Large intestine (tissue), 3 donors: ENCODE data around the gene KLHL29. TPM values are rescaled to one million over a fixed set of nuclear protein-coding genes. Genes with fewer than 3 reads are reported as not detected.

ENCODE experiments used
- DNase-seq, 2 donors: peaks; one replicate each; pipeline versions ENCODE4 v3.0.0 to v3.0.0-alpha.2; 2013
- H3K27ac ChIP-seq: one replicate; pipeline ENCODE4 v1.5.1; 2013; ENCODE audit warnings: low read length
- H3K27me3 ChIP-seq: 2 replicates; pipeline ENCODE4 v1.6.1; 2013; ENCODE audit warnings: low read length; ENCODE audit not compliant: control insufficient read depth, insufficient read depth
- H3K36me3 ChIP-seq: 2 replicates; pipeline ENCODE4 v1.6.1; 2013; ENCODE audit warnings: low read length; ENCODE audit not compliant: control insufficient read depth, insufficient read depth
- H3K4me1 ChIP-seq: one replicate; pipeline ENCODE4 v1.6.1; 2013; ENCODE audit warnings: low read length; ENCODE audit not compliant: control insufficient read depth, insufficient read depth
- H3K4me3 ChIP-seq: one replicate; pipeline ENCODE4 v1.5.1; 2013; ENCODE audit warnings: low read length
- H3K9me3 ChIP-seq: one replicate; pipeline ENCODE4 v1.6.1; 2013; ENCODE audit warnings: mild to moderate bottlenecking, low read depth, low read length, moderate library complexity; ENCODE audit not compliant: control insufficient read depth
- WGBS: methylation state at CpG from one replicate; pipeline ENCODE4 v1.1.5; 2013; ENCODE audit warnings: low lambda C conversion rate; ENCODE audit not compliant: insufficient coverage; 5-methylcytosine and 5-hydroxymethylcytosine counted together
- polyA plus RNA-seq: library from polyadenylated mRNA; unstranded; fragments of 120-200 nt; gene quantifications from one replicate; pipeline ENCODE4 v1.2.1, GENCODE V29; 2013

The KLHL29 gene
- polyA plus RNA-seq, 1 donor = 5.9 TPM

- H3K9me3 ChIP-seq = no peaks in the 10 kb centered on the region
- H3K4me1 ChIP-seq = no peaks in the 10 kb centered on the region
- no peak overlapping the region for H3K4me3 ChIP-seq
- no peak overlapping the region for H3K27ac ChIP-seq
- no peaks in the 10 kb centered on the region for H3K36me3 ChIP-seq
- DNase-seq = no peak
- 96% methylated on average over 5 of the region's 17 CpGs for WGBS
- H3K27me3 ChIP-seq = peaks cover 2% of the 10 kb centered on the region
Observed at GRCh38 chr2:23456396-23456795, 71.4 kb downstream of the KLHL29 start.

- no CpG with 5 or more reads among the region's 20 CpGs for whole genome bisulfite sequencing
- Histone ChIP-seq H3K4me1 (no peaks in the 10 kb centered on the region), H3K4me3 (no peak overlapping the region)
Observed at GRCh38 chr2:23456881-23457760, 72.1 kb downstream of the KLHL29 start.

GRCh38 chr2:23457990-23458682 is 73.2 kb downstream of the KLHL29 start:
- Histone ChIP-seq H3K27ac (no peak overlapping the region), H3K36me3 (no peaks in the 10 kb centered on the region), H3K4me1 (no peaks in the 10 kb centered on the region), H3K4me3 (no peak overlapping the region), H3K9me3 (no peaks in the 10 kb centered on the region), H3K27me3 (peaks cover 6% of the 10 kb centered on the region)
- no peak for DNase-seq
- 80% methylated on average over 1 of the region's 13 CpGs for WGBS

More at GRCh38 chr2:23456881-23457760, 72.1 kb downstream of the KLHL29 start:
- Histone ChIP-seq H3K9me3 (no peaks in the 10 kb centered on the region), H3K27ac (no peak overlapping the region), H3K27me3 (peaks cover 2% of the 10 kb centered on the region), H3K36me3 (no peaks in the 10 kb centered on the region)
- no peak for DNase-seq

GRCh38 chr2:23459032-23459431 is 74.1 kb downstream of the KLHL29 start:
- Histone ChIP-seq H3K36me3 (no peaks in the 10 kb centered on the region), H3K27me3 (peaks cover 4% of the 10 kb centered on the region), H3K4me3 (no peak overlapping the region), H3K9me3 (no peaks in the 10 kb centered on the region), H3K4me1 (no peaks in the 10 kb centered on the region), H3K27ac (no peak overlapping the region)
- no peak for DNase-seq
- 43% methylated on average over 1 of the region's 2 CpGs for WGBS

GRCh38 chr2:23460228-23460627 is 75.2 kb downstream of the KLHL29 start:
- DNase-seq = no peak
- no peaks in the 10 kb centered on the region for H3K4me1 ChIP-seq
- no peak overlapping the region for H3K27ac ChIP-seq
- H3K9me3 ChIP-seq = no peaks in the 10 kb centered on the region
- peaks cover 8% of the 10 kb centered on the region for H3K27me3 ChIP-seq
- H3K4me3 ChIP-seq = no peak overlapping the region
- WGBS = no CpG with 5 or more reads among the region's 1 CpG
- H3K36me3 ChIP-seq = no peaks in the 10 kb centered on the region

- no CpG with 5 or more reads among the region's 5 CpGs for WGBS
- no peak for DNase-seq
Observed at GRCh38 chr2:23460993-23461392, 76.0 kb downstream of the KLHL29 start.

GRCh38 chr2:23464156-23464555 is 79.2 kb downstream of the KLHL29 start:
- Histone ChIP-seq H3K4me3 (no peak overlapping the region), H3K9me3 (no peaks in the 10 kb centered on the region), H3K27ac (no peak overlapping the region), H3K4me1 (peaks cover 3% of the 10 kb centered on the region), H3K36me3 (no peaks in the 10 kb centered on the region), H3K27me3 (peaks cover 10% of the 10 kb centered on the region)
- no CpG with 5 or more reads among the region's 6 CpGs for WGBS
- DNase-seq = no peak

More at GRCh38 chr2:23460993-23461392, 76.0 kb downstream of the KLHL29 start:
- no peak overlapping the region for H3K4me3 ChIP-seq
- no peaks in the 10 kb centered on the region for H3K9me3 ChIP-seq
- peaks cover 8% of the 10 kb centered on the region for H3K27me3 ChIP-seq
- H3K4me1 ChIP-seq = no peaks in the 10 kb centered on the region
- no peaks in the 10 kb centered on the region for H3K36me3 ChIP-seq
- no peak overlapping the region for H3K27ac ChIP-seq

GRCh38 chr2:23464905-23465537 is 80.0 kb downstream of the KLHL29 start:
- no peaks in the 10 kb centered on the region for H3K9me3 ChIP-seq
- peaks cover 3% of the 10 kb centered on the region for H3K4me1 ChIP-seq
- peaks cover 10% of the 10 kb centered on the region for H3K27me3 ChIP-seq
- WGBS = 80% methylated on average over 3 of the region's 14 CpGs
- H3K27ac ChIP-seq = no peak overlapping the region
- no peak overlapping the region for H3K4me3 ChIP-seq
- H3K36me3 ChIP-seq = no peaks in the 10 kb centered on the region
- no peak for DNase-seq

- H3K4me3 ChIP-seq = no peak overlapping the region
- peaks cover 4% of the 10 kb centered on the region for H3K4me1 ChIP-seq
- H3K9me3 ChIP-seq = no peaks in the 10 kb centered on the region
- no peak for DNase-seq
- WGBS = 60% methylated on average over 1 of the region's 9 CpGs
- H3K36me3 ChIP-seq = no peaks in the 10 kb centered on the region
- H3K27me3 ChIP-seq = peaks cover 10% of the 10 kb centered on the region
- no peak overlapping the region for H3K27ac ChIP-seq
Observed at GRCh38 chr2:23465936-23466335, 81.0 kb downstream of the KLHL29 start.

GRCh38 chr2:23467618-23468017 is 82.6 kb downstream of the KLHL29 start:
- H3K27me3 ChIP-seq = peaks cover 7% of the 10 kb centered on the region
- WGBS = 80% methylated on average over 1 of the region's 10 CpGs
- H3K4me1 ChIP-seq = peaks cover 5% of the 10 kb centered on the region
- no peak overlapping the region for H3K4me3 ChIP-seq
- no peak for DNase-seq
- no peaks in the 10 kb centered on the region for H3K9me3 ChIP-seq
- H3K27ac ChIP-seq = no peak overlapping the region
- H3K36me3 ChIP-seq = no peaks in the 10 kb centered on the region
